Measurements from ENCODE around the gene GPR161. TPM values are rescaled to one million over a fixed set of nuclear protein-coding genes. Genes with fewer than 3 reads are reported as not detected.

Gene GPR161
- total and polyA plus RNA-seq, 7 donors = 0.60 to 23.0 (median 8.9) TPM

GRCh38 chr1:168091063-168091462, 45.7 kb downstream of the GPR161 start:
- no peaks in the 10 kb centered on the region for H3K27me3 ChIP-seq
- H3K9me3 ChIP-seq = no peaks in the 10 kb centered on the region
- 96 to 97% methylated on average over 9 of the region's 9 CpGs for WGBS, 2 donors
- no peak overlapping the region for H3K4me3 ChIP-seq
- H3K4me1 ChIP-seq = peaks cover 0 to under 1% (median 0%) of the 10 kb centered on the region in 4 donors
- no peak for TF ChIP-seq EP300 (IDR thresholded peaks at IDR 0.05)
- no peak for TF ChIP-seq POLR2AphosphoS5 (IDR thresholded peaks at IDR 0.05)
- TF ChIP-seq CTCF (IDR thresholded peaks at IDR 0.05) = no peak
- TF ChIP-seq POLR2A (IDR thresholded peaks at IDR 0.05) = no peak
- intact Hi-C loops (cut with DNase I) = no loop called here
- no peak overlapping the region for H3K27ac ChIP-seq
- no peak for DNase-seq
- H3K36me3 ChIP-seq = peaks cover 0 to 30% (median 2%) of the 10 kb centered on the region in 4 donors

DNA sequence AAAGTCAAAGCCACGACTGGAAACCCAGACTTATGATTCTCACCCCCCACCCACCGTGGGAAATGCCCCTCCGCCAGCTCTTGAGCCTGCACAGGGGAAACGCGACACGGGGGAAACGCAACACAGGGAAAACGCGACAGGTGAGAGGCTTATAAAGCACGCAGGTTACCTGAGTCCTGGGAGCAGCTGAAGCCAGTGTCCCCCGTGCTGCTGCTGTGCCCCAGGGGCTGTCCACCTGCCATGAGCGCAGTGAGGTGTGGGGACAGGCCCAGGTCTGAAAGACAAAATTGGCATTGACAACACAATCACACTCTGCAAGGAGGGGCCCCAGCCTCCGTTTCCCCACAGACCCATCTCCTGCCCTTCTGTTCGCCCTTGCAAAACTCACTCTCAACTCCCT, 46.3 kb downstream of the GPR161 start:
- H3K4me3 ChIP-seq = no peak overlapping the region
- intact Hi-C loops (cut with DNase I) = no loop called here
- no peak for TF ChIP-seq POLR2AphosphoS5 (IDR thresholded peaks at IDR 0.05)
- TF ChIP-seq POLR2A (IDR thresholded peaks at IDR 0.05) = no peak
- no peak for TF ChIP-seq EP300 (IDR thresholded peaks at IDR 0.05)
- no peak for TF ChIP-seq CTCF (IDR thresholded peaks at IDR 0.05)
- peaks cover 0 to 6% (median 3%) of the 10 kb centered on the region in 4 donors for H3K4me1 ChIP-seq
- WGBS, 2 donors = 92 to 93% methylated on average over 14 of the region's 14 CpGs
- H3K27me3 ChIP-seq = no peaks in the 10 kb centered on the region
- H3K27ac ChIP-seq = no peak overlapping the region
- no peaks in the 10 kb centered on the region for H3K9me3 ChIP-seq
- DNase-seq = no peak
- H3K36me3 ChIP-seq = peaks cover 0 to 29% (median 2%) of the 10 kb centered on the region in 4 donors

DNA sequence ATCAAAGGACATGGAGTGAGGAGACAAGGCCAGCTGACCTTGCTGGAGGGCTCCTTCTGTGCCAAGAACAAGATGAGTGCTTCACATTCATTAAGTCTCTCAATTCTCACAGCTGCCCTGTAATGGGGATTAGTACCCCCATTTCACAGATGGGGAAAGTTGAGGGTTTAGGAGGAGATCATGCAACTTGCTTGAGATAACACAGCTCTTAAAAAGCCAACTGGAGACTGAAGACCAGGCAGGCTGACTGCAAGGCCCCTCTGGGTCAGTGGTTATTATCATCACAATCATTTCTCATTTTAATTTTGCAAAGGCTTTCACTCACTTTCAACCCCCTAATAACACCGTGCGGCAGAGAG, 46.8 kb downstream of the GPR161 start:
- Histone ChIP-seq H3K27ac (no peak overlapping the region), H3K4me3 (no peak overlapping the region), H3K4me1 (peaks cover 0 to 10% (median 7%) of the 10 kb centered on the region in 4 donors), H3K27me3 (no peaks in the 10 kb centered on the region), H3K9me3 (no peaks in the 10 kb centered on the region), H3K36me3 (peaks cover 0 to 29% (median 2%) of the 10 kb centered on the region in 4 donors)
- TF ChIP-seq EP300 (IDR thresholded peaks at IDR 0.05) (no peak), POLR2A (IDR thresholded peaks at IDR 0.05) (no peak), POLR2AphosphoS5 (IDR thresholded peaks at IDR 0.05) (no peak), CTCF (IDR thresholded peaks at IDR 0.05) (no peak)
- no peak for DNase-seq
- intact Hi-C loops (cut with DNase I) = loop anchor here (10.0 kb wide), 1 partner anchor 375 kb away; no protein-coding TSS in a partner anchor
- WGBS, 2 donors = 95 to 96% methylated on average over 2 of the region's 2 CpGs

DNA sequence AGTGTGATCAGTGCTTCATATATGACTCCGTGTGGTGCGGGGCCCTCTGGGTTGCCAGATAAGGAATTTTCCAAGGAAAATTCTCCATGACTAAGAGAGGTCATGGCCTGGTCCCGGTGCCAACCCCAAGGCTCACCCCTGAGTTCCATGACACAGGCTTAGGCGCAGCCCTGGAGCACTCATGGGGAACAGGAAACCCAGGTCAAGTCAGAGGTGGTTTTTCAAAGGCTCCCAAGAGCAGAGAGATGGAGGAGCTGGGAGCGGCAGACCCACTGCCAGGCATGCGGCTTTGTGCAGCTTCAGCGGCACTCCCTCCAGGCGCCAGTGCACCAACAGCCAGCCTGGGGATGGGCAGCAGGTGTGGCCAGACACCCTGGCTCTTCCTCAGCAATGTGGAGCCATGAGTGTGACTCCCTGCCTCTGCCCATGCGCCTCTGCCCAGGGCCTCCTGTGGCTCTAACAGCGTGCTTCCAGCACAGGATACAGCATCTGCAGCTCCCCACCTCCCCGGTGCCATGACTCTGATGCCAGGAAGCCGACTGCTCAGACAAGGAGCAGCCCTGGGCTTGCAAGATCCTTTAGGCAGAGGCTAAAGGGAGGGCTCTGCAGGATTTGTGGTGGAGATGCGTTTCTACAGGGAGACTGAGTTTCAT, 47.3 kb downstream of the GPR161 start:
- peaks cover 0 to 29% (median 2%) of the 10 kb centered on the region in 4 donors for H3K36me3 ChIP-seq
- H3K4me1 ChIP-seq = peaks cover 0 to 15% (median 10%) of the 10 kb centered on the region in 4 donors
- H3K9me3 ChIP-seq = no peaks in the 10 kb centered on the region
- 32 to 74% methylated on average over 13 of the region's 13 CpGs for WGBS, 2 donors
- peak; percentile 38 for DNase-seq
- intact Hi-C loops (cut with DNase I) = loop anchor here (10.0 kb wide), 1 partner anchor 375 kb away; no protein-coding TSS in a partner anchor
- H3K4me3 ChIP-seq = no peak overlapping the region
- no peak overlapping the region for H3K27ac ChIP-seq
- TF ChIP-seq POLR2A (IDR thresholded peaks at IDR 0.05) (no peak), EP300 (IDR thresholded peaks at IDR 0.05) (no peak), CTCF (IDR thresholded peaks at IDR 0.05) (no peak), POLR2AphosphoS5 (IDR thresholded peaks at IDR 0.05) (no peak)
- H3K27me3 ChIP-seq = no peaks in the 10 kb centered on the region
